Coronary artery (tissue), 2 donors: Measurements from ENCODE around the gene TTC21A.

Experiments used
- DNase-seq: peaks from one replicate; pipeline ENCODE4 v3.0.0-alpha.2; 2017; ENCODE audit warnings: low spot score
- H3K27ac ChIP-seq, 2 donors: fragments of 200-600 bp; sonication (generic); one replicate each; pipeline ENCODE4 v1.5.1; 2016 to 2019
- H3K4me3 ChIP-seq: fragments of 200-600 bp; sonication (generic); 2 replicates; pipeline ENCODE4 v1.5.1; 2016; ENCODE audit warnings: mild to moderate bottlenecking, moderate library complexity
- TF ChIP-seq, protein P1 (sequence below): fragments of 200-600 bp; sonication (generic); IDR thresholded peaks from one replicate; pipeline ENCODE4 v1.5.1; 2019; ENCODE audit warnings: antibody characterized with exemption

TTC21A gene

DNA sequence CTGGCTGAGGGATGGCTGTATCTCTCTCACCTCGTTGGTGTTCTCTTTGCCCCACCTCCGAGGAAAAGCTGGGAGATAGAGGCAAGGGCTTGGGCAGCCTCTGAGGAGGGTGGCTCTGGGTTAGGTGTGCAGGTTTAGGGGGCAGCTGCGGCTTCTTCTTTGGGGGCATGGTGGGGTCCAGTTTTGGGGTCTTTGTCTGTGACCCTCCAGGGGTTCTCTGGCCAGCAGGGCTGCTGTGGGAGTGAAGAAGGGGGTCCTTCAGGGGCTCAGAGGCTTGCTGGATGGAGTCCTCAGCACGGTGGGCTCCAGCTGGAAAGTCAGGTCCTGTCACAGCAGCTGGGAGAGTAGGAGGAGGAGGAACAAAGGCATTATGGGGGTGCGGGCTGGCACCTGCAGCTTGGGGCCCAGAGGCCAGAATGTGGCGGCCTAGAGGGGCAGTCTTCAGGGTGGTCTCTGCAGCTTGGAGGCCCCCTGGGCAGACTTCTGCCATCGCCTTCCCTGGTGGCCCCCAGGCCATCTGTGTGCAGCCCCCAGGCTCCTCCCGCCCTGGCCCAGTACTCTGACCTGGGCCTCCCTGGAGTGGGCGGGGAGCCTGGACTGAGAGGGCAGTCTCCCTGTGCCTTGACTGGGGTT, 78.0 kb downstream of the TTC21A start:
- no peak overlapping the region for H3K4me3 ChIP-seq
- TF ChIP-seq, protein P1, sequence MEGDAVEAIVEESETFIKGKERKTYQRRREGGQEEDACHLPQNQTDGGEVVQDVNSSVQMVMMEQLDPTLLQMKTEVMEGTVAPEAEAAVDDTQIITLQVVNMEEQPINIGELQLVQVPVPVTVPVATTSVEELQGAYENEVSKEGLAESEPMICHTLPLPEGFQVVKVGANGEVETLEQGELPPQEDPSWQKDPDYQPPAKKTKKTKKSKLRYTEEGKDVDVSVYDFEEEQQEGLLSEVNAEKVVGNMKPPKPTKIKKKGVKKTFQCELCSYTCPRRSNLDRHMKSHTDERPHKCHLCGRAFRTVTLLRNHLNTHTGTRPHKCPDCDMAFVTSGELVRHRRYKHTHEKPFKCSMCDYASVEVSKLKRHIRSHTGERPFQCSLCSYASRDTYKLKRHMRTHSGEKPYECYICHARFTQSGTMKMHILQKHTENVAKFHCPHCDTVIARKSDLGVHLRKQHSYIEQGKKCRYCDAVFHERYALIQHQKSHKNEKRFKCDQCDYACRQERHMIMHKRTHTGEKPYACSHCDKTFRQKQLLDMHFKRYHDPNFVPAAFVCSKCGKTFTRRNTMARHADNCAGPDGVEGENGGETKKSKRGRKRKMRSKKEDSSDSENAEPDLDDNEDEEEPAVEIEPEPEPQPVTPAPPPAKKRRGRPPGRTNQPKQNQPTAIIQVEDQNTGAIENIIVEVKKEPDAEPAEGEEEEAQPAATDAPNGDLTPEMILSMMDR, result no peak
- H3K27ac ChIP-seq, result no peak overlapping the region
- DNase-seq, result no peak

GRCh38 chr3:39185959-39186691, 78.6 kb downstream of the TTC21A start:
- Histone ChIP-seq H3K27ac (no peak overlapping the region), H3K4me3 (no peak overlapping the region)
- TF ChIP-seq, protein P1, result no peak
- DNase-seq, result no peak

GRCh38 chr3:39186692-39187151, 79.2 kb downstream of the TTC21A start:
- TF ChIP-seq, protein P1, result no peak
- Histone ChIP-seq H3K4me3 (no peak overlapping the region), H3K27ac (no peak overlapping the region)
- no peak for DNase-seq

GRCh38 chr3:39187372-39188155, 80.1 kb downstream of the TTC21A start:
- Histone ChIP-seq H3K27ac (no peak overlapping the region), H3K4me3 (no peak overlapping the region)
- DNase-seq, result no peak
- TF ChIP-seq, protein P1, result no peak
